ENCODE data around the gene CDC42BPA. TPM values are rescaled to one million over a fixed set of nuclear protein-coding genes. Genes with fewer than 3 reads are reported as not detected.

Gene CDC42BPA
- total and polyA plus RNA-seq, 2 of the 13 experiments (the other 11 are each of a cell fraction or from before 2014, with no cell fraction given) = 6.5 to 16.0 TPM

GRCh38 chr1:226974544-226975258 lies 343.6 kb downstream of the CDC42BPA start (continued):
- TF ChIP-seq ZNF350 (CRISPR knock-in tag; IDR thresholded peaks at IDR 0.05; ENCODE audit: borderline replicate concordance, low read depth) (0 out of 2 replicates have a peak, but pooled peaks have one; percentile 15), USF2 (IDR thresholded peaks at IDR 0.05; ENCODE audit: low read depth, low read length) (no peak), USF2 (CRISPR knock-in tag; IDR thresholded peaks at IDR 0.05; ENCODE audit: borderline replicate concordance) (no peak), CREBL2 (CRISPR knock-in tag; IDR thresholded peaks at IDR 0.05; ENCODE audit: borderline replicate concordance) (no peak), ZNF512B (CRISPR knock-in tag; IDR thresholded peaks at IDR 0.05; ENCODE audit: borderline replicate concordance) (no peak), SALL2 (CRISPR knock-in tag; IDR thresholded peaks at IDR 0.05) (peak; percentile 19; the same call in 1 of the 2 replicates), CBFB (CRISPR knock-in tag; IDR thresholded peaks at IDR 0.05) (no peak), ZSCAN5A (CRISPR knock-in tag; IDR thresholded peaks at IDR 0.05; ENCODE audit: borderline replicate concordance) (no peak), PLRG1 (conservative IDR thresholded peaks at IDR 0.05) (no peak), CCAR2 (optimal IDR thresholded peaks at IDR 0.05; ENCODE audit: low read depth, low read length) (no peak), PHB2 (IDR thresholded peaks at IDR 0.05; ENCODE audit: partially characterized antibody) (no peak), CENPX (CRISPR knock-in tag; IDR thresholded peaks at IDR 0.05) (no peak), BCL6 (CRISPR knock-in tag; IDR thresholded peaks at IDR 0.05) (0 out of 2 replicates have a peak, but pooled peaks have one; percentile 18), ARID2 (CRISPR knock-in tag; IDR thresholded peaks at IDR 0.05; ENCODE audit: borderline replicate concordance) (no peak), PITX1 (CRISPR knock-in tag; IDR thresholded peaks at IDR 0.05) (0 out of 2 replicates have a peak, but pooled peaks have one; percentile 2), ZBTB21 (CRISPR knock-in tag; IDR thresholded peaks at IDR 0.05) (no peak), ZNF546 (CRISPR knock-in tag; conservative IDR thresholded peaks at IDR 0.05) (no peak), ZNF792 (CRISPR knock-in tag; IDR thresholded peaks at IDR 0.05) (peak; percentile 76; the same call in 1 of the 2 replicates), ZNF891 (CRISPR knock-in tag; IDR thresholded peaks at IDR 0.05) (no peak), YY1 (IDR thresholded peaks at IDR 0.05; ENCODE audit: insufficient read depth, insufficient replicate concordance, low read depth, low read length) (peak; percentile 12), NONO (IDR thresholded peaks at IDR 0.05) (no peak), NONO (CRISPR knock-in tag; conservative IDR thresholded peaks at IDR 0.05) (0 out of 2 replicates have a peak, but pooled peaks have one; percentile 20), TERF1 (CRISPR knock-in tag; IDR thresholded peaks at IDR 0.05) (no peak)
